ENCODE results near the gene HCAR3.

Gene HCAR3

GRCh38 chr12:122730215-122731014, 13.8 kb upstream of the HCAR3 start, which contains the start of gene HCAR1:
HCAR1 (minus strand) TSS chr12:122730844; CDS start chr12:122730339, 505 bp downstream.
- H3K4me3 ChIP-seq (ENCODE audit: low read depth, low read length), result no peak within 1 kb of the TSS
- peak; percentile 32 for DNase-seq (ENCODE audit: low read depth)
- TF ChIP-seq CTCF (IDR thresholded peaks at IDR 0.05; ENCODE audit: insufficient read depth, low read depth, low read length, missing control alignments), result no peak

- H3K4me3 ChIP-seq (ENCODE audit: low read depth, low read length), result no peak overlapping the region
- DNase-seq (ENCODE audit: low read depth), result no peak
- no peak for TF ChIP-seq CTCF (IDR thresholded peaks at IDR 0.05; ENCODE audit: insufficient read depth, low read depth, low read length, missing control alignments)
Observed at GRCh38 chr12:122729583-122730214, 13.1 kb upstream of the HCAR3 start.

- no peak overlapping the region for H3K4me3 ChIP-seq (ENCODE audit: low read depth, low read length)
- DNase-seq (ENCODE audit: low read depth), result peak; percentile 63
- no peak for TF ChIP-seq CTCF (IDR thresholded peaks at IDR 0.05; ENCODE audit: insufficient read depth, low read depth, low read length, missing control alignments)
Observed at GRCh38 chr12:122726080-122726558, 9.5 kb upstream of the HCAR3 start.

- TF ChIP-seq CTCF (IDR thresholded peaks at IDR 0.05; ENCODE audit: insufficient read depth, low read depth, low read length, missing control alignments), result no peak
- no peak for DNase-seq (ENCODE audit: low read depth)
- H3K4me3 ChIP-seq (ENCODE audit: low read depth, low read length), result no peak overlapping the region
Observed at GRCh38 chr12:122725452-122726079, 9.0 kb upstream of the HCAR3 start.

GRCh38 chr12:122724641-122725243, 8.1 kb upstream of the HCAR3 start:
- no peak for TF ChIP-seq CTCF (IDR thresholded peaks at IDR 0.05; ENCODE audit: insufficient read depth, low read depth, low read length, missing control alignments)
- H3K4me3 ChIP-seq (ENCODE audit: low read depth, low read length), result no peak overlapping the region
- DNase-seq (ENCODE audit: low read depth), result peak; percentile 75

- TF ChIP-seq CTCF (IDR thresholded peaks at IDR 0.05; ENCODE audit: insufficient read depth, low read depth, low read length, missing control alignments), result no peak
- no peak for DNase-seq (ENCODE audit: low read depth)
- no peak overlapping the region for H3K4me3 ChIP-seq (ENCODE audit: low read depth, low read length)
Observed at GRCh38 chr12:122722387-122722786, 5.8 kb upstream of the HCAR3 start.
